ENCODE measurements around the gene NXPH3. TPM values are rescaled to one million over a fixed set of nuclear protein-coding genes. Genes with fewer than 3 reads are reported as not detected.

NXPH3 gene
- total and polyA plus RNA-seq, 9 of the 15 experiments (the other 6 are each of a cell fraction or from before 2014, with no cell fraction given): 0.04 to 0.27 (median 0.07) TPM; not detected in 2

- no peak overlapping the region for H3K4me3 ChIP-seq
- POLR2A ChIA-PET: no interaction called here
- CTCF ChIA-PET (ENCODE audit: low intra/inter-chr PET ratio): no interaction called here
- ATAC-seq: no peak
- BruUV-seq (replicated peaks): no TSS peak
- no peak overlapping the region for H3K9ac ChIP-seq (ENCODE audit: insufficient read depth in 1 of 2, low read depth in 2 of 2, low read length in 2 of 2)
- TF ChIP-seq PURB (CRISPR knock-in tag; IDR thresholded peaks at IDR 0.05; ENCODE audit: low read depth): no peak
- TF ChIP-seq TGIF2 (CRISPR knock-in tag; IDR thresholded peaks at IDR 0.05): no peak
- no peak for TF ChIP-seq ZFX (CRISPR knock-in tag; IDR thresholded peaks at IDR 0.05)
- no peak for TF ChIP-seq SREBF1 (IDR thresholded peaks at IDR 0.05; ENCODE audit: borderline replicate concordance, low read depth, low read length)
- no peak for TF ChIP-seq RBM15 (IDR thresholded peaks at IDR 0.05; ENCODE audit: insufficient read depth, low read length)
- TF ChIP-seq IRF9 (tag; IDR thresholded peaks at IDR 0.05): no peak
- no peak for TF ChIP-seq POLR2AphosphoS5 (IDR thresholded peaks at IDR 0.05; ENCODE audit: control insufficient read depth, insufficient read depth, low read depth, low read length)
- no peak for TF ChIP-seq ZNF253 (CRISPR knock-in tag; conservative IDR thresholded peaks at IDR 0.05)
- no peak for TF ChIP-seq ZNF77 (CRISPR knock-in tag; IDR thresholded peaks at IDR 0.05)
- TF ChIP-seq ETV1 (tag; conservative IDR thresholded peaks at IDR 0.05; ENCODE audit: low read depth): no peak
- no peak for TF ChIP-seq ZKSCAN8 (CRISPR knock-in tag; IDR thresholded peaks at IDR 0.05)
- no peak for TF ChIP-seq HBP1 (CRISPR knock-in tag; IDR thresholded peaks at IDR 0.05)
- TF ChIP-seq ZNF655 (CRISPR knock-in tag; IDR thresholded peaks at IDR 0.05): no peak
- no peak for TF ChIP-seq CREM (IDR thresholded peaks at IDR 0.05; ENCODE audit: low read depth)
- H3K9me1 ChIP-seq (ENCODE audit: control insufficient read depth, insufficient read depth, low read length): no peaks in the 10 kb centered on the region
- no peak for FAIRE-seq
- H3K79me2 ChIP-seq (ENCODE audit: control insufficient read depth, insufficient read depth, low read length): no peaks in the 10 kb centered on the region
- in situ Hi-C loops (cut with MboI): no loop called here
- H3K27ac ChIP-seq (ENCODE audit: extremely low read depth, low read depth, low read length): no peak overlapping the region
- no peak overlapping the region for H2AFZ ChIP-seq (ENCODE audit: low read depth, low read length)
- H3K4me2 ChIP-seq (ENCODE audit: insufficient read depth, low read length): no peak overlapping the region
- intact Hi-C loops (cut with micrococcal nuclease): no loop called here
- 2% methylated on average over 9 of the region's 11 CpGs for WGBS (ENCODE audit: insufficient coverage, low coverage, missing lambda C conversion rate)
- no peaks in the 10 kb centered on the region for H3K36me3 ChIP-seq (ENCODE audit: control insufficient read depth, insufficient read depth, low read length)
- no peaks in the 10 kb centered on the region for H3K9me3 ChIP-seq (replicated peaks; ENCODE audit: control insufficient read depth, insufficient read depth, low read depth, low read length)
- no peaks in the 10 kb centered on the region for H3K4me1 ChIP-seq (replicated peaks in 1 of 2; ENCODE audit: control insufficient read depth in 2 of 2, insufficient read depth in 2 of 2, low read length in 2 of 2)
- no peak for DNase-seq (ENCODE audit: extremely low read depth in 1 of 4, low spot score in 3 of 4)
- no peaks in the 10 kb centered on the region for H4K20me1 ChIP-seq (replicated peaks; ENCODE audit: control insufficient read depth, insufficient read depth, low read length)
- H3K27me3 ChIP-seq (ENCODE audit: control insufficient read depth in 2 of 2, insufficient read depth in 2 of 2, low read length in 2 of 2): peaks cover 27 to 57% of the 10 kb centered on the region in 2 experiments
These were observed 47.6 kb upstream of the NXPH3 start for GRCh38 chr17:49527927-49528651.

All from K562 (cell line).